HUES6 (cell line): Measurements from ENCODE around the gene TUSC1.
"Not testable (repeated sequence)": the region's sequence is repeated elsewhere in the genome, so short reads cannot be mapped to it uniquely, and the experiment has no call there.

Experiments
- H3K27ac ChIP-seq: 2 replicates; pipeline ENCODE4 v1.7.0; 2013; ENCODE audit warnings: low read depth, mild to moderate bottlenecking, low read length, inconsistent platforms
- H3K27me3 ChIP-seq: 2 replicates; pipeline ENCODE4 v1.6.1; 2013; ENCODE audit warnings: low read length; ENCODE audit not compliant: control insufficient read depth, insufficient read depth
- H3K36me3 ChIP-seq: 2 replicates; pipeline ENCODE4 v1.6.1; 2013; ENCODE audit warnings: low read length; ENCODE audit not compliant: control insufficient read depth, insufficient read depth
- H3K4me1 ChIP-seq: 2 replicates; pipeline ENCODE4 v1.6.1; 2013; ENCODE audit warnings: low read length; ENCODE audit not compliant: control insufficient read depth, insufficient read depth
- H3K4me3 ChIP-seq: 2 replicates; pipeline ENCODE4 v1.5.1; 2013; ENCODE audit warnings: low read depth, low read length
- H3K9ac ChIP-seq: one replicate; pipeline ENCODE4 v1.6.1; 2013; ENCODE audit warnings: mild to moderate bottlenecking, low read length
- H3K9me3 ChIP-seq: 2 replicates; pipeline ENCODE4 v1.6.1; 2013; ENCODE audit warnings: low read depth, low read length; ENCODE audit not compliant: control insufficient read depth, insufficient read depth

The TUSC1 gene

GRCh38 chr9:25684321-25684720 lies 6.1 kb upstream of the TUSC1 start:
- Histone ChIP-seq H3K9me3 (peaks cover 12% of the 10 kb centered on the region; the same call in 1 of the 2 replicates), H3K9ac (no peak overlapping the region), H3K27ac (no peak overlapping the region), H3K36me3 (no peaks in the 10 kb centered on the region), H3K27me3 (no peaks in the 10 kb centered on the region), H3K4me3 (no peak overlapping the region), H3K4me1 (no peaks in the 10 kb centered on the region)

- H3K27ac ChIP-seq: no peak overlapping the region
- peaks cover 12% of the 10 kb centered on the region; the same call in 1 of the 2 replicates for H3K9me3 ChIP-seq
- H3K27me3 ChIP-seq: no peaks in the 10 kb centered on the region
- H3K4me1 ChIP-seq: 0 out of 2 replicates have a peak, but pooled peaks cover 5% of the 10 kb centered on the region
- H3K36me3 ChIP-seq: no peaks in the 10 kb centered on the region
- no peak overlapping the region for H3K4me3 ChIP-seq
- H3K9ac ChIP-seq: no peak overlapping the region
Measured at GRCh38 chr9:25681266-25681665, 3.0 kb upstream of the TUSC1 start.

GRCh38 chr9:25678846-25679360 lies 659 bp upstream of the TUSC1 start:
- Histone ChIP-seq H3K27ac (no peak overlapping the region), H3K4me1 (peaks cover 13% of the 10 kb centered on the region), H3K36me3 (no peaks in the 10 kb centered on the region), H3K4me3 (peak overlapping the region; percentile 58), H3K9me3 (peaks cover 12% of the 10 kb centered on the region; the same call in 1 of the 2 replicates), H3K9ac (no peak overlapping the region), H3K27me3 (no peaks in the 10 kb centered on the region)

GRCh38 chr9:25677301-25678146 lies 720 bp downstream of the TUSC1 start:
- H3K4me3 ChIP-seq: peak overlapping the region; percentile 58
- H3K27ac ChIP-seq: peak overlapping the region; percentile 76; the same call in 1 of the 2 replicates
- H3K36me3 ChIP-seq: no peaks in the 10 kb centered on the region
- H3K27me3 ChIP-seq: no peaks in the 10 kb centered on the region
- H3K4me1 ChIP-seq: peaks cover 13% of the 10 kb centered on the region
- H3K9ac ChIP-seq: peak overlapping the region; percentile 88
- 0 out of 2 replicates have a peak, but pooled peaks cover 5% of the 10 kb centered on the region for H3K9me3 ChIP-seq

- H3K9me3 ChIP-seq, H3K4me3 ChIP-seq, H3K36me3 ChIP-seq, H3K27me3 ChIP-seq, H3K9ac ChIP-seq: not testable (repeated sequence)
- Histone ChIP-seq H3K4me1 (peaks cover 13% of the 10 kb centered on the region), H3K27ac (peak overlapping the region; percentile 7; the same call in 1 of the 2 replicates)
Measured at GRCh38 chr9:25675858-25676257, 2.4 kb downstream of the TUSC1 start.

- no peak overlapping the region for H3K4me3 ChIP-seq
- H3K36me3 ChIP-seq: no peaks in the 10 kb centered on the region
- no peak overlapping the region for H3K9ac ChIP-seq
- no peaks in the 10 kb centered on the region for H3K9me3 ChIP-seq
- no peak overlapping the region for H3K27ac ChIP-seq
- no peaks in the 10 kb centered on the region for H3K27me3 ChIP-seq
- peaks cover 15% of the 10 kb centered on the region for H3K4me1 ChIP-seq
Measured at GRCh38 chr9:25658571-25658970, 19.7 kb downstream of the TUSC1 start.

- H3K9me3 ChIP-seq: no peaks in the 10 kb centered on the region
- H3K9ac ChIP-seq: no peak overlapping the region
- peaks cover 15% of the 10 kb centered on the region for H3K4me1 ChIP-seq
- no peak overlapping the region for H3K4me3 ChIP-seq
- H3K27ac ChIP-seq: no peak overlapping the region
- no peaks in the 10 kb centered on the region for H3K36me3 ChIP-seq
- no peaks in the 10 kb centered on the region for H3K27me3 ChIP-seq
Measured at GRCh38 chr9:25654417-25654816, 23.8 kb downstream of the TUSC1 start.

- Histone ChIP-seq H3K27ac (no peak overlapping the region), H3K9ac (no peak overlapping the region), H3K4me1 (no peaks in the 10 kb centered on the region), H3K36me3 (no peaks in the 10 kb centered on the region), H3K9me3 (no peaks in the 10 kb centered on the region), H3K4me3 (no peak overlapping the region), H3K27me3 (no peaks in the 10 kb centered on the region)
Measured at GRCh38 chr9:25648116-25648515, 30.1 kb downstream of the TUSC1 start.

- Histone ChIP-seq H3K9me3 (no peaks in the 10 kb centered on the region), H3K9ac (no peak overlapping the region), H3K36me3 (no peaks in the 10 kb centered on the region), H3K4me1 (no peaks in the 10 kb centered on the region), H3K27me3 (no peaks in the 10 kb centered on the region), H3K4me3 (no peak overlapping the region), H3K27ac (no peak overlapping the region)
Measured at GRCh38 chr9:25636026-25636425, 42.2 kb downstream of the TUSC1 start.

- H3K27ac ChIP-seq: no peak overlapping the region
- no peaks in the 10 kb centered on the region for H3K9me3 ChIP-seq
- no peak overlapping the region for H3K9ac ChIP-seq
- no peak overlapping the region for H3K4me3 ChIP-seq
- H3K27me3 ChIP-seq: no peaks in the 10 kb centered on the region
- no peaks in the 10 kb centered on the region for H3K4me1 ChIP-seq
- H3K36me3 ChIP-seq: no peaks in the 10 kb centered on the region
Measured at GRCh38 chr9:25629231-25629630, 49.0 kb downstream of the TUSC1 start.
